Stimulated activated CD4-positive, alpha-beta T cell treated with anti-CD3 and anti-CD28 coated beads, Interleukin-4, amount 100 ng/mL, for 24 hours (primary cell): ENCODE data around the gene ATOH8.

Experiments
- DNase-seq: peaks from one replicate; pipeline ENCODE4 v3.0.0-alpha.2; 2020

ATOH8 gene

DNA sequence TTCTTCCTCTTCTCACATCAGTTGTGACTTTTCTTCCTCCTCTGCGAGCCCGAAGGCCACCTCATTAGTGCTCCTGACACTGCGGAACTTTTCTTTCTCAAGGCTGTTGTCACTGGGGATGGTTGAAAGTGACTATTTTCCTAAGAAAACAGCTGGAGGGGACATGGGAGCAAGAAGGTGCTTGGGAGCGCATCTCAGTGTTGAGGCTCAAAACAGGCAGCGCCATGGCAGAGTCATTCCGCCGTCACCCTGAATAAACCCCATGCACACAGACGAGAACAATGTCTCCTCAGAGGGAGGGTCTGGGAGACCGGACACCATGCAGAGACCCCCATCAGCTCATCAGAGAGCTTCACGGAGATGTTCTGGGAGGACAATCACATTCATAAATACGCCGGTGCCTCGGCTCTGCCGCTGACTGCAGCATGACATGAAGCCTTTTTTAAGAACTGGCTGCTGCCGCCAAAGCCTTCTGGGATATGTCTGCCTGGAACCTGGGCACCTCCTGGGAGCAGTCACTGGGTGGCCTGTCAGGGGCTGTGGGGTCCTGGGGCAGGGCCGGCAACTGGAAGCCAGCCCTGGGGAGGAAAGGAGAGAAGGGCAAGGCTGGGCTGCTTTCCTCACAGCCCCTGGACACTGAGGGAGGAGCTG, 19.2 kb downstream of the ATOH8 start:
- no peak for DNase-seq

DNA sequence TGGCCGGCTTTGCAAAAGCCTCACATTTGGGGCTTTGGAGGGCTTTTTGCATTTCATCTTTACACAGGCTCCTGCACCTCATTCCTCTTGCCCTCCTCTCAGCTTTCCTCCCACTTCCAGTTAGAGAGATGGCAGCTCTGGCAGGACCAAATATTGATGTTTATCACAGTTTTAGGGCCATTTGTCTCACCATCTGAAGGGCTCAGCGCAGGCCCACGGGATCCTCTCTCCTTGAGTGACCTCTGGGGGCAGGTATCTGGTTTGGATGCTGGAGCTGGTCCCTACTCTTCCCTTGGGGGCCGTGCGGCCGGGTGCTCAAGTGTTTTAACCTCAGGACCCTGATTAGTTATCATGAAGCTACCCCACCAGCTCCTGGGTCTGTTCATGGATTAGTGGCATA, 19.9 kb downstream of the ATOH8 start:
- DNase-seq: no peak

DNA sequence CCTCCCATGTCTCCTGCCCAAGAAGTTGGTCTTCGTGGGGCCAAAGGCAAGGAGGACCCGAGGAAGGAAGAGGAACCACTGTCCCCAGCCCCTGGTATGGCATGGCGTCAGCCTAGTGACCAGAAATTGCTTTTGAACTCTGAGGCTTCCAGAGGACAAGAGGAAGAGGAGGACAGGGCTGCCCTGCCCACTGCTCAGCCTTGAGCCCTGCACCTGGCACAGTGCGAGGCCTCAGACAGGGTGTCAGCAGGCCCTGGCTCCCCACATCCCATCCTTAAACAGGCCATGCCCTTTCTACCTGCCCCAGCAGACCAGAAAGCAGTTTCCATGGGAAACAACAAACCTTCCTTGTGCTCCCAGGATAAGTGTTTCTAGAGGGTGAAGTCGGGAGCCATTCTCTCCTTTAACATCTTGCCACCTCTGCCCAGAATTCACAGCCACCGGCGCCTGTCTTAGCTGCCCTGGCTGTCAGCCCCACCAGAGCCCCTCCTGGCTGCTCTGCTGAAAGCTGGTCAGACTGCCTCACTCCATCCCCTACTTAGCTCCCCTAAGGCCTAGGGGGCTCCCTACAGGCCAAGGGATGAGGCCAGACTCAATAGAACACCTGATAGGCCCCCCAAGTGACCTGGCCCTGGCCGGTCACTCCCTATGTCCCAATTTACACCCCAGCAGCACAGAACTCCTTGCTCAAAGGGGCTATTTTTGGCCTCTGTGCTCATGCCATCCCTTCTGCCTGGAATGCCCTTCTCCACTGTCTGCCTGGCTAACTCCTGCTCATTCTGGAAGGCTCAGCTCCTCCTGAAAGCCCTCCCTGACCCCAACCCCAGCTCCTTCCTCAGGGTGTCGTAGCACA, 20.6 kb downstream of the ATOH8 start:
- DNase-seq: no peak

DNA sequence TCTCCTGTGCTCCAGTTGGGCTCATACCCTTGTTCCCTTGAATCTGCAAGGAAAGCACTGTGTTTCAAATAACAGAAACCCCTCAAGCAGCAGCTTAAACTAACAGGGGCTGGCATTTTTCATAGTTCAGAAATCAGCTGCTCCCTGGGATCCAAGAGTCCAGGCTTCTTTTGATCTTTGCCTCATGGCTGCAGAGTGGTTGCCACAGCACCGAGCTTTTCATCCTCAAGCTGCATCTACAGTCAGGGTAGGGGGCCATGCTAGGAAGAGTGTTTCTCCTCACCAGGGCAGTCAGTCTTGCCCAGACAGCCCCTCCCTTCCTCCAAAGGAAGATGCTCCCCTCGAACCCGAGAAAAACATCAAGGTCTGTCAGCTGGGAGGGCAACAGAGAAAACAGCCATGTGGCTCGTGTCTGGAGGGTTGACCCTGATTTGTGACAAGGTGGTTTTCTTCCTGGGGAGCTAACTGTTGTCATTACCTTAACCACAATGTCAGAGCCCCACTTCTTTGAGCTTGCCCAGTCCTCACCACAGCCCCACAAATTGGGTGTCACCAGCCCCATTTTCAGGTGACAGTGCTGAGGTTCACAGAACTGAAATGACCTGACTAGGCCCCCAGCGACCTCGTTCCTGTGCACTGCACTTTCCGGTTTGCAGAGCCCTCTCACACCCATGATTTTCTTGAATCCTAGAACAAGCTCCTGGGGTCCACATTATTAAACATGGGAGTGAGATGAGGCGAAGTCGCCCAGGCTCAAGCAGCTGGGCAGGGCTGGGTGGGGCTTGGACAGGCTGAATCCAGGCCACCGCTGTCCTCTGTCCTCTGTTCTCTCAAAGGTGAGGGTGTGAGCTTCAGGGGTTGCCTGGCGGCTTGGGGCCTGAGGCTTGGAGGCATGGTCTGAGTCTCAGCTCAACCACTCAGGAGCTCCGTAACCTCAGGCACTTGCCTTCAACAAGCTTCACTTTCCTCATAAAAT, 21.9 kb downstream of the ATOH8 start:
- no peak for DNase-seq

DNA sequence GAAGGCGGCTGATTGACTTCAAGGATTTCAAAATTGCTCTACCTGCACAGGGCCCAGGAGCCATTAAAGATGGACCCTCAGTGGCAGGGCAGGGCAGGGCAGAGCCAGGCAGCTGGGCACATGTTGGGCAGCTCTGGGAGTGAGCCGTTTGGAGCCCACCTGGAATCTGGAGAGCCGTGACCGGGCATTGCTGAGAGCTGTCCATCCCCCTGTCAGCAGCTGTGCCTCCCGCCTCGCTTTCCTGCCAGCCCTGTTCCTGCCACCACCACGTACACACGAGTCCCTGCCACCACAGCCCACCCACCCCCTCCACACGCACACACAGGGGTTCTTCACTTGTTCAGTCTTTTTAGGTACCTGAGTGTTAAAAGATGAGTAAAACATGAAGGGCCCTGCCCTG, 22.9 kb downstream of the ATOH8 start:
- no peak for DNase-seq

DNA sequence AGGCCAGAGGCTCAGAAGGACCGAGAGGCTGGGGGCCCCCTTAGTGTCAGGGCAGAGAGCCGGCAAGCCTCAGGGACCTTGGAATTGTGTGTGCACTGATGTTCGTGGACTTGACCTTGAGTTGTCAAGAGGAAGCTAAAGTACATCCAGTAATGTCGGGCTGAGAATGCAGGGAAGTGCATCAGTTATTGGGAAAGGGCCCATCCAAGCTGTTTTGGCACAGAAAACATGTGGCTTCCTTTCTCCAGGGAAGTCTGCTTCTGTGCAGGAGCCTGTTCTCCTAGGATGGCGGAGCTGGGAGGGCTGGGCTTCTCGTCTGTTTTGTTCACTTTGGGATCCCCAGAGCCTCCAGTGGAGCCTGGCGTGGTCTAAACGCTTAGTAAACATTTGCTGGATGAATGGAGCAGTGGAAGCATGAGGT, 23.7 kb downstream of the ATOH8 start:
- DNase-seq: no peak

DNA sequence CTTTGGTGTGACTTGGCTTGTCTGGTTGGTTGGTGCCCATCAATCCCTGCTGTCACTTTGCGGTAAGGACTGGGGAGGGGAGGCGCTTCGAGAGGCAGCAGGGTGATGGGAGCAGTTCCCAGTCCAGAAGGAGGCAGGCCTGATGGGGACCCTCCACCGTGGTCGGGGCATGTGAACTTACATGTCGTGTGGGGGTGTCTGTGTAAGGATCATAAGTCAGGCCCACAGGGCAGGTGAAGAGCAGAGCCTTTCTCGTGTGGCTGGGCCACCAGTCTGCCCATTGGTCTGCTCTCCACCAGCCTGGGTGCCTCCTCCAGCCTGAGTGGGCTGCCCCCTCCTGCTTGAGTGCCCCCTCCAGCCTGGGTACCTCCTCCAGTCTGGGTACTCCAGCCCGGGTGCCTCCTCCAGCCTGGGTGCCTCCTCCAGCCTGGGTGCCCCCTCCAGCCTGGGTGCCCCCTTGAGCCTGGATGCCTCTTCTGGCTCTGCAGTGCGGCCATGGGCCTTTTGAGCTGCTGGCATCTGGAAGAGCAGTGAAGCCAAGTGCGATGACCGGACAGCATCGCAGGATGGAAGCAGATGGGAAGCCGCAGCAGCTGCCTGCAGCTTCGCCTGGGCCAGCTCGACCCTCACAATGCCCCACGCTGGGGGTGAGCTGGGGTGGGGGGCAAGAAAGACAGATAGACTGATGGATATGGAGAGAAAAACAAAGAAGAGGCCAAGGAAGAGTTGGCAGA, 25.0 kb downstream of the ATOH8 start:
- DNase-seq: no peak

DNA sequence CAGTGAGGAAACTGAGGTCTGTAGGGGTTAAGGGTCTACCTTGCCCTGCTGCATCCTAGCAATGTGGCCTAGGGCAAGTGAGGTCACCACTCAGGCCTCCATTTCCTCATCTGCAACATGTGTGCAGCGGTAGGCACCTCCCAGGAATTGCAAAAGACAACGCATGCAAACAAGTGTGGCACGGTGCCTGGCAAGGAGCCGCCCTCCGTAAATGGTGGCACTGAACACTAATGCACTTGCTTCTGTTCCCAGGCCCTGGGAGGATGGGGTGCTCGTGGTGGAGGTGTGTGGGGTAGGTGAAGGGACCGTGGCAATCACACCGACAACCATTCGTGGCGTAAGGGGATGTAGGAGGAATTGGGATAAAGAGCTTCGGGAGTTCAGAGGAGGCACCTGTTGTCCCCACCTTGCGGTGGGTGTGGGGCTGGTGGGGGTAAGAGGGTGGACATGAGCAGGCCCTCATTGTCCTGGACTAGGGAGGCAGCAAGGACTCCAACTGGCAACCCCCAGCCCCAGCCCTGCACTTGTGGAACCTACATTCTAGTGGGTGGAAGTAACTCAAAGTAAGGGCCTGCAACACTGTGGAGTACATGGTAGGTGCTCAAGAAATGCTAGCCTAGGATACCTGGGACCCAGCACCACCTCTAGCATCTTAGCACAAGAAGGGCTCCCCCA, 26.0 kb downstream of the ATOH8 start:
- no peak for DNase-seq

DNA sequence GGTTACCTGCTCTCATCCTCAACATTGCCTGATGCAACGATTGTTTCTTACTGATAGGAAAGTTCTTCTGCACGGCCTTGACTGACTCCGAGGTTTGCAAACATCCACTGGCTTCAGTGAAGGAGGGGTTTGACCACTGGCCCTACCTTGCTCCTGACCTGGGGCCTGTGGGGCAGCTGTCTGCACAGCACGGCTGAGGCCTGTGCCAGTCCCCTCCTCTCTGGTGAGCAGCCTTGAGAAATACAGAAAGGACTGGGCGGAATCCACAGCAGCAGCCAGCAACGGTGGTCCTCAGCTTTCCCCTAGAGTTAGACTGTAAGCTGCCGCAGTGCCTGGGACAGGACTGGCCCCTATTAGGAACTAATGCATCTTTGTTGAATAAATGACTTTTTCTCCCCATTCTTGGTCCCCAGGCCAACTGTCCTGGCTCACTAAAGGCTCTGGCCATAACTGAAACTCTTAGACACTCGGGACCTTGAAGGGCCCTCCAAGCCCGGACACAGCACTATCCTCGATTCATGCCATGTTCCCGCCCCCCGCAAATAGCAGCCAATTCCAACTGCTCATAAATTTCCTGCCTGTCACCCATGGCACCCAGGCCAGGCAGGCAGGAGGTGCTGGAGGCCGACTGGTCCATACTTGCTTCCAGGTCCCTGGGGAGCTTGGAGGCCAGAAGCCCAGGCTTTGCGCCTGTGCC, 26.7 kb downstream of the ATOH8 start:
- DNase-seq: no peak

DNA sequence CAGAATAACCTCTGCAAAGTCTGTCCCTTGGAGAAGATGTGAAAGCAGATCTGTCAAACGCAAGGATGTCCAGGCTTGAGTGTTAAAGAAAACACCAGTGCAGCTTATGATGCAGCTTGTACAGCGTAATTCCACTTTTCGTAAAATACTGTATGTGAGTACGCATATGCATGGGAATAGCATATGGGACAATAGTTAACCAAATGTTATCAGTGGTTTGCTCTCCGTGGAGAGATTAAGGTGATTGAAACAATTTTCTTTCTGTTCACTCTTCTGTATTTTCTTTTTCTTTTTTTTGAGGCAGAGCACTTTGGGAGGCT, 27.2 kb downstream of the ATOH8 start:
- no peak for DNase-seq

DNA sequence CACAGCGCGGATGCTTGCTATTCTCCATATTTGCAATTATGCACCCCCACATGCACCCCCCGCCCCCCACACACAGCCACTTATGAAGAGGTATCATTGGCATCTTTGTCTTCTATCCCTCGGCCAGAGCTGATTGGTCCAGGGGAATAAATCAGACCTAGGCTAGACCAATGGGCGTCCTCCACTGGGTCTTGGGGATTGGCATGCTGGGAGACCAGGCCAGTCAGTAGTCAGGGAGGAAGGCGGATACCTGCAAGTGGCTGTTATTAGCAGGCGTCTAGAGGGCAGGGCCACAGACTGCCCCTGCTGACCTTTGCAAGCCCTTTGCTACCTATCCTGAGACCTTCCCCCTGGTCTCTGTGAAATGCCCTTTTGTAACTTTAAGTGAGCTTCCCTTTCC, 30.0 kb downstream of the ATOH8 start:
- no peak for DNase-seq

DNA sequence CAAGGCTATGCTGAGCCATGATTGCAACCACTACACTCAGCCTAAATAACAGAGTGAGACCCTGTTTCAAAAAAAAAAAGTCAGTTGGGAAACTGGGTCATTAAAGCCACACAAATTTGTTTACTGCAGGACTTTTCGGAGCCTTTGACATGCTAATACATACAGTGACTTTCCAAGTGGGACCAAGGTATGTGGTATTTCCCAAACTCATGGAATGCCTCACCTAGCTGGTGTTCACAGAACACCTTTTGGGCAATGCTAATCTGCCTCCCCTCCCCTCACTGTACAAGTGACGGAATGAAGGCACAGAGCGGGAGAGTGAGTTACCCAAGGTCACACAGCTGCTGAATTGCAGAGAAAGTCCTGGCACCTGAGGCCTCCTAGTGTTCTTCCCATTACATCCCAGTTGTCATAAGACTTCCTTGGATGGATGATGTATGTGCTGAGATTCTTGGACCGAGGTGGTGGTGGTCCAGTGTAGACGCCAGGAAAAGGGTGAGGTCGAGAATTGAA, 30.7 kb downstream of the ATOH8 start:
- no peak for DNase-seq

DNA sequence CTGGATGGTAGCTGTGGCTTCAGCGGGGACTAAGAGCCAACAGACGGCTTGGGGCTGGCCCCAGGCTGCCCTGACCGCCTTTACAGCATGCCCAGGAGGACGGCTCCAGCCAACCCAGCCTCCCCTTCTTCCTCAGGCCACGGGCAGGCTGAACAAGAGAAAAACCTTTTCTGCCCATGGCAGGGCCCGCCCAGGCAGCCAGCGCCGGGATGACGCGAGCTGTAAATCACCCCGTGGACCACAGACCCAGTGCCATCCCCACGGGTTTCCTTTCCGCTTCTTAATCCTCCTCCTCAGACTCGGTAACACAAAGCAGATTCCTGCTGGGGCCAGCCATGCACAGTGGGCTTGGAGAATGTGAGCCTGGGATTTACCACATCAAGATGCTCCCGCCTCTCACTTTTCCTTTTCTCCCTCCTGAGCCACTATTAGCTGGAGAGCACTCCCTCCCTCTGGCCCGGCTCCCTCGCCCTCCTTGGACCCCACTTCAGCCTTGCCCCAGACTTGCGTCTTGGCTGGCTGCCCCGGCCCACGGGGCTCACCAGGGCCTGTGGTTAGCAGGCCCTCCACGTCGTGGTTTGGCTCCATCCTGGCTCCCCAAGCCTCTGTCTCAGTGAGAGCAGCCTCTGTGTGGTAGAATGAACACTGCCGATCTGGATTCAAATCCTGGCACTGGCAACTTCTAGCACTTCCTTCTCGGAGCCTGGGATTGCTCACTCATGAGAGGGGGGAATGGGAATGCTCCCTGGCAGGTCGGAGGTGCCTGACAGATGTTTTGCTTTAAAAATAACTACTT, 31.4 kb downstream of the ATOH8 start:
- no peak for DNase-seq

DNA sequence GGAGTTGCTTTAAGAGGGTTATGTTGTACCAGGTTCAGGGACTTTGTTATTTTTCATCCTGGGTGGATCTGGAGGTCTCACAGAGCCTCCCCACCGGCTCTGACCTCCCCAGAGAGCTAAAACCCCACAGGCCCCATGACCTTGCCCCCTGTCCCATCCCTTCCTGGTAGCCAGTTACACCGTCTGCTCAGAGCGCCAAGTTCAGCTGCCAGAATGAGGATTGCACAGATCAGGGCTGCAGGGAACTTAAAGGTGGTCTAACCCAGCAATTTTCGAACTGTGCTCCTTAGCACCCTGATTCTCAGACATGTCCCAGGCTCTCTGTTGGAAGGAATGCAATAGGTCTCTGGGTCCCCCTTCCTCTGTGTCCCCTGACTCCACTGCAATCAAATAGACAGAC, 32.1 kb downstream of the ATOH8 start:
- no peak for DNase-seq

DNA sequence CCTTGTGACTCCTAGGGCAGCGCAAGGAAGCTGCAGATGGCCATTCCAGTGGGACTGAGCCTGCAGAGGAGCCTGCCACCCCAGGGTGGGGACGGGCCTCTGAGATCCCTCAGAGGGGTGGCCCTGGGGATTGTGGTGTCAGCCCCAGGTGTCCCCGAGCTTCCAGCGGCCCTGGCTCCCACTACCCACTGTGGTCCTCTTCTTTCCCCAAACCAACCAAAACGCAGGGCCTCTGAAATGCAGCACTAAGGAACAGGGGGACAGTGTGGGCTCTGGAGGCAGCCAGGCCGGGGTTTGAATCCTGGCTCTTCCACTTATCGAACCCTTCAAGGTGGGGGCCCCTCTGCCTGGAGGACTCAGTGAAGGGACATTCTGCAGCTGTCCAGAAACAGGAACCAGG, 32.7 kb downstream of the ATOH8 start:
- no peak for DNase-seq

DNA sequence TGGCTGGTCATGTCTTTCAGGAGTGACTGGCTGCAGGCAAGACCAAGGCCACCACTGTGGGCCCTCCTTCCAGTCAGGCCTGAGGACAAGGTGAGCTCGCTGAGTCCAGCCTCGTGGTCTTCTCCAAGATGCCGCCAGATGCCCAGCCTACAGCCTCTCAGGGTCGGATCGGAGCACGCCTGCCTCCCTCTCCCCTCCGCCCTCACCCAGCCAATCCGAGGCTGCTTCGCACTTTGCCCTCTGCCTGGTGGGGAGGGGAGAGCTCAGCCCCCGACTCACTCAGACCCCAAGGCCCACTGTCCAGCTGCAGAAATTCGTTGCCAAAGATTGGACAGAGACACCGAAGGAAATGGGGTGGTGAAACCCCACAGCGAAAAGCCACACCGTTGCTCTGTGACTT, 33.1 kb downstream of the ATOH8 start:
- DNase-seq: no peak

DNA sequence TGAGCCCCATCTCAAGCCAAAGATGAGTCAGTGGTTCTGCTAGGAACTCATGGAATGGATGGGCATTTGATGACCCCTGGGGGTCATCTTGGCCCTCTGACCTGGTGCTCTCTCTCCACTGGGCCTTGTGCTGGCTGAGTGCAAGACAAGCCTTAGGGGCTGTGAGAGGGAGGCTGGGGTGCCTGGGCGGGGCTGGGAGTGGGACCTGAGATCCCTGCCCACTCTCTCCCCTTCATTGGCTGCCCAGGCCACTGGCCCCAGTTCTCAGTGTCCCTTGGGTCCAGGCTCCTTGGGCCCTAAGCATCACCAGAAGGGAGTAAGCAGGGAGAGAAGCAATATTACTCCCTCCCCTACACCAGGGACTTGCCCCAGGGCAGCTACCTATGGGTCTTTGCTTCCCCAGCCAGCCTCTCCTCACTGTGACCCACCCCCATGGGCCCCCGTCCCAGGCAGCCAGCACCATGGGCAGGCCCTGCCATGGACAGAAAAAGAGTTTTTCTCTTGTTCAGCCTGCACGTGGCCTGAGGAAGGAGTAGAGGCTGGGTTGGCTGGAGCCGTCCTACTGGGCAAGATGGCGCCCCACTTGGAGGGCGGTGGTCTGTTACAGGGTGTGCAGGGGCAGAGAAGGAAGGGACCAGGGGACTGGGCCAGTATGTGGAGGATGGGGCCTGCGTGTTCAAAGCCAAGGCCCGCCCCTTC, 33.6 kb downstream of the ATOH8 start:
- no peak for DNase-seq

DNA sequence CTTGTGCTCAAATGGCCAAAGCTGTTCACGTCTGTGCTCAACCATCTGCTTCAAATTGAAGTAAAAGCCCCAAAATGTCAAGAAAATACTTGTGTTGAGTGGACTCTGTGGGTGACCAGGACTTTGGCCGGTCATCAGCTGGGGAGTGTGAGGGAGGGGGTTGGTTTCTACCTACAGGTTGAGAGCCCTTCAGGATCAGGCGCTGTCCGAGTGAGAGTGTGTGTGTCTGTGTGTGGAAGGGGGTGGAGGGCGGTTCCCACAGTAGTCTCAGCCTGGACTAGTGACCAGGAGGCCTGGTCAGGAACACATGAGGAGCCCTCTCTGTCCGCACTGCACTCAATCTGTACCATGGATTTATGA, 34.2 kb downstream of the ATOH8 start:
- no peak for DNase-seq

DNA sequence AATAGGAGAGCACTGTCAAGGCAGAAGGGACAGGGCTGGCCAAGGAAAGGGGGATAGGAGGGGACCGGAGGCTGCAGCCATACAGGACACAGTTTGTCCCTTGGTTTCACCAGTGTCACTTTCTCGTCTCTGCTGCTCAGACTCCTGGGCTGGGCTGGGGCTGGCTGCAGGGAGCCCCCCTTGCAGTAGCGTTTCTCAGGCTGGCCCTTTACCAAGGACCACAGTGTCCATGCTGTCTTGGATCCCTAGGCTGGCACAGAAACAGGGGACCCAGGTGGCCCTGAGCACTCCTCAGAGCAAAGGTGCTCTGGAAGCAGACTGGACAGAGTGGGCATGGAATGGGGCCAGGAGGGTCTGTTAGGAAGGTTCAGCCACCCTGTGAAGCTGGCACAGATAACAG, 34.8 kb downstream of the ATOH8 start:
- no peak for DNase-seq

DNA sequence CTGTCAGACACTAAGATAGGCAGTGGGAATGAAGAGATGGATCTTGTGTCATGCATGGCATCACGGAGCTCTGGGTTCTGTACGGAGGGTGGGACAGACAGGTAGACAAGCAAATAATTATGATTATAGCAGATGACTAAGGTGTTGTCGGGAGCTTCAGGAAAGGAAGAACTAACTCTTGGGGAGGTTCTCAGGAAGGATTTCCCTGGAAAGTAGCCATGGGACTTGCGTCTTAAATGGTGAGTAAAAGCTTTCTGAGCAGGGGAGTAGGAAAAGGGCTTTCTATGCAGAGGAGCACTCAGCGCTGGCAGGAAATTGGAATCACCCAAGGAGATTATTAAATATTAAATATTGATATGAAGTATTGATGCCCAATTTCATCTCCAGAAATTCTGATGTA, 35.5 kb downstream of the ATOH8 start:
- no peak for DNase-seq
